ENCODE data around the gene SCRN2.
A peak's percentile ranks its signal among the peaks of the same experiment; 100 is the strongest.

SCRN2 gene

DNA sequence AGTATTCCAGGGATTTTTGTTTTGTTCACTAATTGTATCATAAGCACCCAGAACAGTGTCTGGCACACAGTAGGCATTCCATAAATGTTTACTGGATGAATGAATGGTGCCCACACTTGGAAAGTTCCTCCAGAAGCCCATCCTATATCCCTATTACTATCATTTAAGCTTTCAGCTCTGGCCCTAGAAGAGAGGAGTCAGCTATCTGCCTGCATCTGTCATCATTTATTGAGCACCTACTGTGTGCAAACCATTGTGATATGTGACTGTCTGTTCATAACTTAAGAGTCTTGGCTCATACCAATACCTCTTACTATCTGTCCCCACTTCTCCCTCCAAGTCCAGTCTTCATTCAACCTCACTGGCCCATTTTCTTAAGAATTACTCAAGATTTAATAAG, 30.0 kb upstream of the SCRN2 start:
- DNase-seq = no peak

DNA sequence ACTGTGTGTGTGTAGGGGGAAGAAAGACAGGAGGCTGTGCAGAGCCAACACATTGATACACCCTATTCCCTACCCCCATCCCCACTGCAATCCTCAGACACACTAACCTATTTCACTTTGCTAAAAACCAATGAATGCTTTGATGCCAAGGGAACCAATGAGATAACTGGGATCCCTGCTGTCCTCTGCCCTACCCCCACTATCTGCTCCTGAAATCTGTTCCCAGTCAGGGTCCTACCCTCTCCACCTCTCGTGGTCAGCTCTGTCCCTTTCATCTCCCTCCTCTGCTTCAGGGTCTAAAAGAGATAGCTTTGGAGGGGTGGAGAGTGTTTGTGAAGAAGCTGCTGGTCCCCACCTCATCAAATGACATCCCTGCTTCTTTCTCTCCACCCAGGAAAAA, 29.0 kb upstream of the SCRN2 start:
- DNase-seq = no peak

DNA sequence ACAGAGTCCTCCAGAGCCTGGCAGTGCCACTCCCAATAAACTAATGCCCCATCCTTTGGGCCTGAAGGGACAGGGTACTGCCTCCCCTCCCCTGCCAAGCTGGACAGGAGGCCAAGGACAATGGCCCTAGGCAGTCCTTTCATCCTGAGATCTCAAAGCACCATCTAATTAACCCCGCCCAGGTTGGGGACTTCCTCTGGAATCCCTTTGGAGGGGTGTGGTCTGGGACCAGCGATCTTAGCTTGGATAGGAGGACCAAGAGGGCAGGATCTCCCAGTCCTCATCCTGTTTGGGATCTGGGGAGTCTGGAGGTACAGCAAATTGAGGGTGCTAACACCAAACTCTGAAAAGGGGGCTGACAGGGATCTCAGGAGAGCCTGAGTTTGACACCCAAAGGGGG, 28.0 kb upstream of the SCRN2 start:
- DNase-seq = no peak

DNA sequence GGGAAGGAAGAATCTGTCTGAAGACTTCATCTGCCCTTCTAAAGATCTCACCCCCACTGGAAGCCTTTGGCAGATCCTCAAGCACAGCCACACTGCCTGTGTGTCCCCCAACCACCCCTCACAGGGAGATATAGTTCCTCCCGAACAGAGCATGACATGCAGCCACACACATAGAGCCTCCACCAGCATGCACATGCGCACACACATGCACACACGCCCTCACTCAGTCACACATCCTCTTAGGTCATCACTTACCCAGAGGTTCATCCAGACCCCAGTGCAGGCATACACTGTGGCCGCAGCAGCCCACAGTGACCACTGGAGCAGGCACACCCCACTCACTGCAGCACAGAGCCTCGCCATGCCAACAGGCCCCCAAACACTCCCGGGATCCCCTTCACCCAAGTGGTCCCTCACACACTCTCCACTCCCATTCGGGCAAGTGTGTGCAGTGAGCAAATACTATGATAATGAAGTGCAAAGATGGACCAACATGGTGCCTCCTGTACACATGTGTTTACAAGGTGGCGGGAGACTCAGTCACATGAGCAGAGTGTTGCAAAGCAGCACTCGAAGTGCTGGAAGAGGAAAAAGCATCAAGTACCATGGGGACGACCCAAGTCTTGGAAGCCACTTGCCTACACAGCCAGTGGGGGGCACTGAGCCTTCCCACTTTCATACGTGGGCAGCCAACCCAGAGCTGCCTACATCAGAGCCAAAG, 26.9 kb upstream of the SCRN2 start:
- DNase-seq = no peak

DNA sequence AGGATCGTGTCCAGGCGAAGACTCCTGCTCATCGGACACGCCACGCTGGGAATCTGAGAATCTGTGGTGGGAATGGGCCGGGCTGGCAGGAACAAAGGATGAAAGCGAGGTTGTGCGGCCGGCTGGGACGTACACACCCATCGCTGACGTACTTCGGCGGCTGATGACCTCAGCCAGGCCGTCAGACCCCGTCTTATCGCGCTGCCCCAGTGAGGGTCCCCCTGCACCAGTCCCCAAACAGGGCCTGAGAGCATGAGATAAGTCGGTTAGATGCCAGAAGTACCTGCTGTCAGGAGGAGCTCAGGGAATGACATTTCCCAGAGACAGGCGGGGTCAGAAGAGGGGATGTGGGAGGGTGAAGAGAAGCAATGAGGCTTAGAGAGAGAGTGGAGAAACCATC, 25.9 kb upstream of the SCRN2 start:
- no peak for DNase-seq

DNA sequence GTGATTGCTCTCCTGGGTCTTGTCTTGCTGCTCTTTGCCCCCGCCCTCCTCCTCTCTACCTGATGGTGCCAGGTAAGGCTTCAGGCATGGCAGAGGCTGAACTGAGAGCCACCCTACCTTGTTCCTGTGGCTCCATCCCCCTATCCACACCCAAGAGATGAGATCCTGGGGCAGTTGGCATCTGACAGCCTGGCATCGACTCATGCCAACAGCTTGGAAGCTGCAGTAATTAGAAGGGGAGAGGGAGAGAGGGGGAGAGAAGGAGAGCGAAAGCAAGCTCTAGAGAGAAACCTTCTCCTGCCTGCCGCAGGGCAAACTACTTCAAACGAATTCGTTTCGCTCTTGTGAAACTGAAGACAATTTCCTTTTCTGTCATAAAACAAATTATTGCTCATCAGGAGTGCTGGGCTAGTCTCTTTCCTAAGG, 23.7 kb upstream of the SCRN2 start:
- peak in 1 of 5 experiments; percentile 47 for DNase-seq

DNA sequence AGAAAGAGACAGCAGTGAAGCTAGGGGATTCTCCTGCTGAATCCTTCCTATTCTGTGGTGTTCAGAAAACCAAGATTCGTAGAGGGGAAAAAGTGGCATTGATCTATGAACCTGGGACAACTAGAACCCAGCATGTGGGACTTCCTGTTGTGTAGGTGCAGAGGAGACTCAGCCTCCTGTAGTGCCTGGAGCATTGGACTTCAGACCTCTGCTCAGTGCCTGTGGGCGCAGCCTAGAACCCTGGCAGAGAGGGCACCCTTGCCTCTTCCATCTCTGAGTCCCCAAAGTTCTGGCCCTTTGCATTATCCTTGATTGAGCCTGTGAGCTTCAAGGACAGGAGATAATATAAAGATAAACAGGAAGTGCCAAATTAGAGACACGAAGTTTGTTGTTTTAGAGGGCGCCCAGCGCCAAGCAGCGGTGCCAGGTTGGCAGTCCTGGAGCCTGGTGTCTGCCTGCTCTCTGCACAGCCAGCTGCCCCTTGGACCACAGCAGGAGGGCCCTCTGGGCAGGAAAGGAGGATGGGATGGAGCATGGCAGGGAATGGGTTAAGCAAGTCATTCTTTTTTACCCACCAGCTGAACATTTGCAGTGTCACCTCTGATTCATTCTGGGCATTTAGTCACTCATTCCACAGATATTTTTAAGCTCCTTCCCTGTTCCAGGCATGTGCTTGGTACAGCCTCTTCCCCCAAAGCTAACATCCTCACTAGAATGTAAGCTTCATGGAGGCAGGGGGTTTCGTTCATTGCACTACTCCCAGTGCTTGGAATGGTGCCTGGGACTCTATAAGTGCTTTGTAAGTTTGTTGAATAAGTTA, 21.8 kb upstream of the SCRN2 start:
- DNase-seq = no peak

DNA sequence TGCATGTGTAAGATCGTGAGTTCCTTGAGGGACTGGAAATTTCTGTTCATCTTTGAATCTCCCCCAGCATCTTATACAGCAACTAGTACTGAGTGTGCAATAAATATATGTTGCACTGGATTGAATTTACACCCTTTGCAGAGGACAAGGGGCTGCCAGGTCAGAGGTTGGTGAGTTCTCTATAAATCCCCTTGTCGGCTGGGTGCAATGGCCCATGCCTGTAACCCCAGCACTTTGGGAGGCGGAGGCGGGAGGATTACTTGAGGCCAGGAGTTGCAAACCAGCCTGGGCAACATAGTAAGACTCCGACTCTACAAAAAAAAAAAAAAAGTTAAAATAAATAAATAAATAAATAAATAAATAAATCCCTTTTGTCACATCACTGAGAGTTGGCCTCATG, 19.3 kb upstream of the SCRN2 start:
- DNase-seq = no peak

DNA sequence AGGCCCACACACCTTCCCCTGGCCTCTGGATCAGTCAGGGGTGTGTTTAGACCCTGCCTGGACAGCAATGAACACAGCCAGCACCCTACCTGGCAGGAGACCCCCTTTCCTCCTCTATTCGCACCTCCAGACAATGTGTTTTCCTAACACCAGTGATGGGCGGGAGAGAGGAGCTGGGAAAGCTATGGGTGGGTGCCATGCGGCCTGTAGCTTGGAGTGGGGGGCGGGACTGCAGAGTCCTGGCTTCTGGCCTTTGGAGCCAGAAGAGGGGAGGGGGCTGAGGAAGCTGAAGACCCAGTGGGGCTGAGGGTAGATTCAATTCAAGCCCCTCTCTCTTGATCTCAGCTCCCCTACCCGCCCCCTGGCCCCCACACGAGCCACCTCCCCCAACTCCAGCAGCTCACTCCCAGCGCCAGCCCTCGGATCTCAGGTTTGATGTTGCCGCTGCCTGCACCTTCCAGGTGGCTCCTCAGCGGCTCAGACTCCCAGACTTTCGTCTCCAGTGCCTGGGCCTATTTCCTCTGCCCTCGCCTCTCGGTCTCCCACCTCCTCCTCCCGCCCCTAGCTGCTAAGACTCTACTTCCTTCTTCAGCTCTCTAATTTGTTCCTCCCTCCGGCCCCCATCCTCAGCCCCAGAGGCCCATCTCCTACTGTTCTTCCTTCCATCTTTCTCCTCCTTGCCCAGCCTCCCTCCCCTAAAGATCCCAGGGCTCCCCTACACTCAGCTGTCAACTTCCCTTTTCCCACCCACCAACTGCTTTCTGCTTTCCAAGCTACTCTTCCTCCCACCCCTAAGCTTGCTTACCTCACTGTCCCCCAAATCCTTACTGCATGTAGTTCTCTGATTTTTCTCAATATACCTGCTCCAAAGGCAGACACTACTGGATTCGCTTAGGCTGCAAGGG, 16.7 kb upstream of the SCRN2 start:
- no peak for DNase-seq

DNA sequence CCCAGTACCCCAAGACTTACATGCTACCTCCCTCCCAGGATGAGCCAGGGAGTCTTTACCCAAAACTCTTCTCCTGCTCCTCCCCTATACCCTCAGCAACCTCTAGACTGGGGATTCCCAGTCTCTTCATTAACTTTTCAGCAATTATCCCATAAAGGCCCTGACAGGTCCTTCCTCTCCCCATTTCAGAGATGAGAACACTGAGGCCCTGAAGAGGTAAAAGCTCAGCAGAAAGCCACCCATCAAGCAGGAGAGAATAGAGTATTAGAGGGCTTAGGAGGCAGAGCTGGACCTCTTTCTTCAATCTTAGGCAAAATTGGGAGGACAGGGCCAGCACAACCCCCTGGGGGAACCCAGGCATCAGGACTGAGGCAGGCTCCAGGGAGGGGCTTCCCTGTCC, 15.8 kb upstream of the SCRN2 start:
- DNase-seq = no peak

DNA sequence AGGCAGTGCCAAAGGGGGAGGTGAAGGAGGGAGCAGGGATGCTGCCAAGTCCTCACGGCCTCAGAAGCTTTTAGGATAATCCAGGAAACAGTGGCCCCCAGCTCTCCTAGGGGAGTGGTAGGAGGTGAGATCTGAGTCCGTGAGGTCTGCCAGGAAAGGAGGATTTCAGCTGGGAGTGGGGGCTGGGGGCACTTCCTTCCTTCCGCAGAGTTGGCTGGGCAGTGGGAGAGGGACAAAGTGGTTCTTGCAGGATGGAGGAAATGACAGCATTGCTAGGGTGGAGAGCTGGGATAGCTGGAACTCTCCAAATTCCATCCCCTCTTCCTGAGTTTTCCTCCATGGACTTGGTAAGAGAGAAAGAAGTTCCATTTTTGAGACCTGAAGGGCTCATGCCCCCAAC, 14.7 kb upstream of the SCRN2 start:
- no peak for DNase-seq

DNA sequence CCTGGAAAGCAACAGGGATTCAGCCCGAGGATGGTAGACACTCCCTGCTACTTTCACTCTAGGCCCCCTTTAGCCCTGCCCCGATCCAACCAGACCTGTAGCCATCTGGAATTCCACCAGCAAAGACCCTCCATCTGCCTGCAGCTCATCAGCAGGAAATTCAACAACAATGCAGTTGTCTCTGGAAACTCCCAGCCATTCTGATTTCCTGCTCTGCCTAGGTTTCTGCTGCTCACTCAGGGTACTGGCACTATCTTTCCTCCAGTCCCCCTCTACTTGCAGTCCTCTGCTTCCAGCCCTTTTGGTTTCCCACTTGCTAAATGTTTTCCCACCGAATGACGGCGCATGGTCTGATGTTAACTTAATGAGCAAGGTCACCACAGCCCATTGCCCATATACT, 12.5 kb upstream of the SCRN2 start:
- no peak for DNase-seq

DNA sequence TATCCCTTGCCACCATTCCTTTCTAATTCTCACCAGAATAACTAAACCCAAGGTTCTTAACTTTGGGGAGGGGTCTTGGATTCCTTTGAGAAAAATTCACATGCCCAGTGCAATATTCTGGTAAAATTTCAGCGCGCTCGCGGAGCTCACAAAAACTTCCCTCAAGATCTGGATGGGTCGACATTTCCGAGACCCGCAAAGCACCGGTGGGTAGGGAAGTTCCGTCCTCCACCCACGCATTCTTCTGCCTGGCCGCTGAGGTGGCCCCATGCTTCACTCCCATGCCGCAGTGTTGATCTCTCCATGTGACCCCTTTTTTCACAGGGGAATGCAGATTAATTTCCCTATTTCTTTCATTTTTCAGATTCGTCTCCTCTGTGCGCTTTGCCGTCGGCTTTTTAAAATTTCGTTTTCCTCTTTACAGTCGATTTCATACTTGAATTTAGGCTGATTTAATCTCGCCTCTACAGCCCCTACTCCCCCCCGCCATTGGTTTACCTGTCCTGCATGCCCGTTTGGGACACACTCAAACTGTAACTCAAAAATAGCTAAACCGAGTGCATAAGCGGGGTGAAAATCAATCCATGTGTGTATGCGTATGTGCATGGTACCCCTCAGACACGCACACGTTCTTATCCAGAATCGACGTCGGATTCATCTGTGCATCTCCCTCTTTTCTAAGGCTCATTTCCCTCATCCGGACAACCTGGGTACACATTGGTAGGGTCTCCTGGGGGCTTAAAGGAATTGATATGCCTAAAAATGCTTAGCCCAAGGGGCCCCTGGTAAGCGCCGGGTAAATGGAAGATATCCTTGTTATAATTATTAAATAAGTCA, 11.3 kb upstream of the SCRN2 start:
- DNase-seq = no peak

DNA sequence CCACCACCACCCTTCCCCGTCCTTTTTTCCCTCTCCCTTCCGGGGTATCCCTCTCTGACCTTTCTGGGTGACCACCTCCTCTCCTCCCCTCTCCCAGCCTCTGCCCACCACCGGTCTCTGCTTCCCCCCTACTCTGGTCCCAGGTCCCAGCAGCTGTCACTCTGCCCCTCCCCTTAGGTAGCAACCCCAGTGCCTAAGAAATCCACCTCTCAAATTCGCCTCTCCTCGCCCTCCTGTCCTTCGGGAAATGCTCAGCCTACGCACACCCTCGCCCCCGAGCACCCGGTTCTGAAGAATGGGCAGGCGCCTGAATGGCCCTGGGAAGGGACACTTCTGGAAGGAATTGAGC, 10.7 kb upstream of the SCRN2 start:
- no peak for DNase-seq

DNA sequence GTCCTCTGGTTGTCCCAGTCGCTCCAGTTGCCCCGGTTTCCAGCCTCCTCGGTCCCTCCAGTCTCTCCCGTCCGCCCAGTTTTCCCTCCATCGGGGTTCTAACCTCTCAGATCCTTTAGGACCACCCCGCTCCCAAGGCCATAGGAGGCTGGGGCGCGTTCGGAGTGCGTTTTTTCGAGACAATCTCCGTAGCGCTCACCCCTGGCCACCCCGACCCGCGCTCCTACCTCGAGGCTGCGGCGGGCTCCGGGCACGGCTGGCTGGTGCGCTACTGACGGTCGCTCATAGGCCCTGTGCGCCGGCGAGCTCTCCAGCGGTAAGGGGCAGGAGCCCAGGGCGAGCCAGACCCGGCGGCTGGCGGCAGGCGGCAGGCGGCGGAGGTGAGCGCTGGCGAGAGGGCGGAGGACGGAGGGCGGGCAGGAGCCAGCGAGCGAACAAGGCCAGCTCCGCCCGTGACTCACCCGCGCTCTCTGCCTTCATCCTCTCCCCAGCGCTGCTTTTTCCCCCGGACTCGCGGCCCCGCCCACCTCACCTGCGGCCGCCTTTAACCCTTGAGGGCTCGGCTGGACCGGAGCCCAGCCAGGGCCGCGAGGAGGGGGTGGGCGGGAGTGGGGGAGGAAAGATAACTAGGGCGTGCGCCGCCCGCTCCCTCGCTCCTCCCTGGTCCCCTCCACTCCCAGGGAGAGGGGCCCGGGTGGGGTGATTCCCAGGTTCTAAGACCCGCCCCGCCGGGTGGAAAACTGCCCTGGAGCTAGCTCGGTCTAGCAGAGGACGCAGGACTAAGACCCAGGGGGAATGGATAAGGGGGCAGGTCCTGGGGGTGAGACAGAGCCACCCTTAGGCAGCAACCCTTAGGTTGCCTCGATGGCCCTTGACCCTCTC, 9.9 kb upstream of the SCRN2 start, which contains the start of gene SP6:
Gene SP6 (minus strand): TSS at position 472 of the 882 bp plus-strand sequence. CDS start 2,734 bp downstream, outside the sequence.
- DNase-seq = peak in 4 of 5 experiments; percentile 30 to 39 (median 34)

DNA sequence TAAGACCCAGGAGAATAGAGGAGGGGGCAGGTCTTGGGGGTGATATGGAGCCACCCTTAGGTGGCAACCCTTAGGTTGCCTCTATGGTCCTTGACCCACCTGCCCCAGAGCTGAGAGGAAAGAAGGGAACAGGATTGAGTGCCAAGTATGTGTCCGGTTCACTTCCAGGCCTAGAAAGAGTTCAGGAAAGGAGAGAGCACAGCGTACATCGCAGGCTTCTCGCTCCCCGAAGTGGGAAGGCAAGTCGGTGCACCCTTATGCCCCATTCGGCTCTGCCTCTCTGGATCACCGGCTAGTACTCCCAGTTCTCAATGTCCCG, 9.3 kb upstream of the SCRN2 start:
- no peak for DNase-seq

DNA sequence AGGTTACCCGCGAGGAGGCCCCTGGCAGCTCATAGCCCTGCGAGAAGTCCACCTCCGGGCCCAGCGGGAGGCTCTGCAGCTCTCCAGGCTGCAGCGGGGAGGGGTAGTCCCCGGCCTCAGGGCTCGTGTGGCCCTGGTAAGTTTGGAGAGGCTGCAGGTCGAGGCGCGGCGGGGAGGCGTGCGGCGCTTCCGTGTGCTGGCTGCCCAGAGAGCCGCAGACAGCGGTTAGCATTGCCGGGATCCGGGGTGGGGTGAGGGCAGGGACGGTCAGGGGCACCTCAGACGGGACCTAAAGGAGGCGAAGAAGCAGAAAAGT, 7.1 kb upstream of the SCRN2 start:
- no peak for DNase-seq

DNA sequence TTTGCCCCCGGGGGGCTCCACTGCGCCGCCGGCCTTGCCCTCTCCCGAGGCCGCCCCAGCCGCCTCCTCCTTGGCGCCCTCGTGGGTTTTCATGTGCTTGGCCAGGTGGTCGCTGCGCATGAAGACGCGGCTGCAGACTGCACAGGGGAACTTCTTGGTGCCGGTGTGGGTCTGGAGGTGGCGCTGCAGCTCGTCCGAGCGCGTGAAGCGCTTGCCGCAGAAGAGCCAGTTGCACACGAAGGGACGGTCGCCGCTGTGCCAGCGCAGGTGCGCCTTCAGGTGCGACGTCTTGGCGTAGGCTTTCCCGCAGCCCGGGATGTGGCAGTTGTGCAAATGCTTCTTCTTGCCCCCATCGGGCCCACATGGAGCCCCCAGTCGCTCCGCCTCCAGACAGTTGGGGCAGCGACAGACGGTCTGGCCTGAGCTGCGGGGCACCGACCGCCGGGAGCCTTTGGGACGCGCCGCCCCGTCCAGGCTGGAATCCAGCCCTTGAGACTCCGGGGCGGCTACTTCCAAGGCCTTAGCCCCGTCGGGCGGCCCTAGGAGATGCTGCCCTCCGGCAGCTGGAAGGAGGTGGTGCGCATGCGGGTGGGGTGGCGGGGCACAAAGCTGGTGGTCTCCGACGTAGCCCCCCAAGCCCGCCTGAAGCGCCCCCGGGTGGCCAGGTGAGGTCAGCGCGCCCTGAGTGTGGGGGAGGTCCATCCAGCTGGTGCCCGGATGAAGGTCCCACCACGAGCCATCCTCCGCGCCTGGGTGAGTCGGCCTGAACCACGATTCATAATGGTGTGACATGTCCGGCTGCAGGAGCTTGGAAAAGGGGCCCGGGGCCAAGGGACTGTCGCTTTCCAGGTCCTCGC, 6.5 kb upstream of the SCRN2 start:
- DNase-seq = peak in 1 of 5 experiments; percentile 42

DNA sequence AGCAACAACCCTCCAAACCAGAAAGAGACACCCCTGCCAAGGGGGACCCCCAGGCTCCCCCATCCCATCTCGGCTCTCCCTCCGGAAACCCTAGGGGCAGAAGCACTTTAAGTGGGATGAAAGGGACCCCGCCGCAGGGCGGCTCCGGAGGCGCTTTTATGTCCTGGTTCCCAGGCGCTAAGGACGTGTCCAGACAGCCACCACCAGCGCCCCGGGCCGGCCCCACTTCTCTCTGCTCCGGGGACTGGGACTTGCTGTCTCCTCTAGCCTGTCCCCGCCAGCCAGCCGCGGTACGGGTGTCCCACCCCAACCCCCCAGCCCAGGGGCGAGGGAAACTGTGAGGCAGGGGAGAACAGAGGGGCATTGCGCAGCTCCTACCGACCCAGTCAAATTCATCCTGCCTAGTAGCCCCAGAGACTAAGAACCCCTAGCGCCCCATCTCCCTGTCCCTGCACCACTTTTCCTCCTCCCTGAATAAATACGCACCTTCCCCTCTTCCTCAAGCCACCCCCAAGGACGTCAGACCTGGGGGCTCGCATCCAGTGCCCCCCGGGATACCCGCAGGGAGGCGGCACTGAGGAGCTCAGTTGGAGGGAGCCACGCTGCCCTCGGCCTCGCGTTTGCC, 5.8 kb upstream of the SCRN2 start:
- no peak for DNase-seq

DNA sequence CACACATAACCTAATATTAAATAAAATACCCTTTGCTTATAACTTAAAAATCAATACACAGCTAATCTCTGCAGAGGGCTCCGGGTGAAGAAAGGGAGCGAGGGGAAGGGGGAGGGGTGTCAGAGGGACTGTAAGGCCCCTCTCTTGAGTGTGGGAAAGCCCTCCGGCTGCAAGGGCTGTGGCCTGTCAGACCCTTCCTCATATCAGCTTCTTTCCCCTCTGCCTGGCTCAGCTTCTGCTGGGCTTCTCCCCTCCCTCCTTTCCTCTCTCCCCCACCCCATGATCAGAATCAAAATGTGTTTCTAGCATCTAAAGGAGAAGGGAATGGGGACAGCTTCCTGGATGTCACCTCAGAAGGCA, 4.6 kb upstream of the SCRN2 start:
- no peak for DNase-seq

All from T-helper 2 cell (primary cell).